22Rv1 (cell line): ENCODE results near the gene PADI4.
A peak's percentile ranks its signal among the peaks of the same experiment; 100 is the strongest.
"Not testable (repeated sequence)": the region's sequence is repeated elsewhere in the genome, so short reads cannot be mapped to it uniquely, and the experiment has no call there.

Experiments used
- H3K27ac ChIP-seq: fragments of 450-650 bp; 2 replicates; pipeline ENCODE4 v1.5.1; 2017
- ZFX ChIP-seq: fragments of 450-650 bp; IDR thresholded peaks from 2 replicates; pipeline ENCODE4 v1.6.1; 2017; ENCODE audit warnings: antibody characterized with exemption, borderline replicate concordance
- TF ChIP-seq, protein P1 (sequence below): fragments of 450-650 bp; IDR thresholded peaks from 2 replicates; pipeline ENCODE4 v1.5.1; 2017; ENCODE audit warnings: mild to moderate bottlenecking

Gene PADI4

GRCh38 chr1:17405898-17406759, 98.1 kb downstream of the PADI4 start:
- TF ChIP-seq, protein P1, sequence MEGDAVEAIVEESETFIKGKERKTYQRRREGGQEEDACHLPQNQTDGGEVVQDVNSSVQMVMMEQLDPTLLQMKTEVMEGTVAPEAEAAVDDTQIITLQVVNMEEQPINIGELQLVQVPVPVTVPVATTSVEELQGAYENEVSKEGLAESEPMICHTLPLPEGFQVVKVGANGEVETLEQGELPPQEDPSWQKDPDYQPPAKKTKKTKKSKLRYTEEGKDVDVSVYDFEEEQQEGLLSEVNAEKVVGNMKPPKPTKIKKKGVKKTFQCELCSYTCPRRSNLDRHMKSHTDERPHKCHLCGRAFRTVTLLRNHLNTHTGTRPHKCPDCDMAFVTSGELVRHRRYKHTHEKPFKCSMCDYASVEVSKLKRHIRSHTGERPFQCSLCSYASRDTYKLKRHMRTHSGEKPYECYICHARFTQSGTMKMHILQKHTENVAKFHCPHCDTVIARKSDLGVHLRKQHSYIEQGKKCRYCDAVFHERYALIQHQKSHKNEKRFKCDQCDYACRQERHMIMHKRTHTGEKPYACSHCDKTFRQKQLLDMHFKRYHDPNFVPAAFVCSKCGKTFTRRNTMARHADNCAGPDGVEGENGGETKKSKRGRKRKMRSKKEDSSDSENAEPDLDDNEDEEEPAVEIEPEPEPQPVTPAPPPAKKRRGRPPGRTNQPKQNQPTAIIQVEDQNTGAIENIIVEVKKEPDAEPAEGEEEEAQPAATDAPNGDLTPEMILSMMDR: peak; percentile 91
- no peak for TF ChIP-seq ZFX
- H3K27ac ChIP-seq: no peak overlapping the region

DNA sequence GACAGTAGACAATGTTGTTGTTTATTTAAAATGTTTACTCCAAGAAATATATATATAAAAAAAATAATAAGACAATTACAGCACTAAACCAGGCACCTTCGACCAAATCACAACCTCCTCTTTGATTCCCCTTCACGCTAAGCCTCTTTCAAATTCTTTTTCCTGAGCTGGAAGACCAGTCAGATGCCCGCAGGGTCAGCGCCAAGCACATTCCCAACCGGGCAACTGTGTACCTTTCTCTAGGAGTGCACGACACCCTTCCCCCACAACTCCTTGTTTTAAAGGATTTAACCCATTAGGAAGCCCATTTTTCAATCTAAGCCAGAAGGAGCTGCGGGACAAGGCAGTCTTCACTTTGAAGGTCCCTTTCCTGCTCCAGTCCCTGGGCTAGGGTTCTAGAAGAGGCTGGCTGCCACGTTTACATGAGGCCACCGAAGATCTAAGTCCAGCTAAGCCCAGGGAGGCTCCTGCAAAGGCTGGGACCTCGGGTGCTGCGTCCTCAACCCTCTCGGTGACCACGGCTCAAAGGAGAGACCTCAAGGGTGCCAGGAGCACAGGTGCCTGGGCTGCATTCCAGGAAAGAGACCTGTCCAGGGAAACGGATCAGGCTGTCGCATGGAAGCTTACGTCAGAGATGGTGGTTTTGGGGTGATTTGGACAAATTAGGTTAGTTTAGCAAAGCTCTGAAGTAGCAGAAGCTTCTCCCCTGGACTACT, 98.9 kb downstream of the PADI4 start:
- H3K27ac ChIP-seq: not testable (repeated sequence)

- H3K27ac ChIP-seq: not testable (repeated sequence)
These were observed 100.0 kb downstream of the PADI4 start for GRCh38 chr1:17407786-17408514.

DNA sequence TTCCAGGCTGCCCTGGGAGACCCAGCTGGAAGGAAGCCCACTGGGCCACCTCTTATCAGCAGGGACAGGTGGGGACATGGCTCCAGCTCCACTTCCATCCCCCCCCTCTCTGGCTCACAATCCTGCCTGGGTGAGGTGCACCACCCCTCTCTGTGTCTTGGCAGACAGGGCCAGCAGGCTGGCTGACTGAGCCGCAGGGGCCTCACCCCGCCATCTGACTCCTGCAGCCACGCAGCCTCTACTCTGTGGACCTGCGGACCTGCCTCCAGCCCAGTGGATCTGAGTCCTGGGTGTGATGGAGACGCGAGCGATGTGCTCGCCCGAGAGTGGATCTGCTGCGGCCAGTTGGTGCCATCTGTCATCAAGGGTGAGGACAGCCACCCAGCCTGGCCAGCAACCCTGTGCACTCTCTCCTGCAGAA, 101.4 kb downstream of the PADI4 start:
- TF ChIP-seq, protein P1: no peak
- no peak for TF ChIP-seq ZFX
- no peak overlapping the region for H3K27ac ChIP-seq

DNA sequence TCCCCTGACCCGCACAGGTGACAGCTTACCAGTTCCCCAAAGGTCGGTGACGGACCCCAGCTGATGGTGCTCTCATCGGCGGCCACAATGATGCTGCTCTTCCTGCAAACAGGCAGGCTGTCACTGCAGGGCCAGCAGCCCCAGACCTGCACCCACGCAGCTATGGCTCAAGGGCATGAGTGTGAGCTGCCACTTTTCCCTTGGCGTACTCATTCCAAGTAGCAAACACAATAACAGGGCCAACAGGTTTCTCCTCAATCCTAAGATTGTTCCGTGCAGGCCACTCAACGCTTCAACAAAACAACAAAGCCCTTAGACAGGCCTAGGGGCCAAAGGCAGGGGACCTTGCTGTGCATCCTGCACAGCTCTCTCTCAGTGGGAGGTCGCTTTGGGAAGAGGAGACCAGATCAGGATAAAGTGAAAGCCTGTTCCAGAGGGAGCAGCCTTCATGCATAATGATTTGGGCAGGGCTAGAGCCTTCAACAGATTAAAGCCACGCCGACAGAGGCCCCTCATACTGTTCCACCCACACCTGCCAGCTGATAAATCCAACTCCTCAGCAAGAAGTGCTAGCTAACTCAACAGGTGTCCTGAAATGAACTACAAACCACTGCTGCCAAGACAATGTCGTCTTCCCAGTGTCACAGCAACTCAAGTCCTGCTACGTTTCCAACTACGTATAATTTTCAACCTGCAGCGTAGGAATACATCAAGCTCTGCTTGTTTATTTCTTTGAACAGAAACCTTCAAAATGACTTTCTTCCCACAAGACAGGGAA, 104.3 kb downstream of the PADI4 start:
- no peak for TF ChIP-seq ZFX
- H3K27ac ChIP-seq: no peak overlapping the region
